Endodermal cell (in vitro differentiated cells): ENCODE measurements around the gene SMIM3. TPM values are rescaled to one million over a fixed set of nuclear protein-coding genes. Genes with fewer than 3 reads are reported as not detected.
"Not testable (repeated sequence)": the region's sequence is repeated elsewhere in the genome, so short reads cannot be mapped to it uniquely, and the experiment has no call there.

Source experiments
- DNase-seq: peaks from one replicate; pipeline ENCODE4 v3.0.0-alpha.2; 2017
- H3K27ac ChIP-seq: 2 replicates; pipeline ENCODE4 v1.5.1; 2013; ENCODE audit warnings: mild to moderate bottlenecking, low read depth, low read length, moderate library complexity
- H3K27me3 ChIP-seq: 2 replicates; pipeline ENCODE4 v1.6.1; 2013; ENCODE audit warnings: mild to moderate bottlenecking, low read length, moderate library complexity; ENCODE audit not compliant: insufficient read depth, control insufficient read depth, poor library complexity, severe bottlenecking
- H3K36me3 ChIP-seq: 2 replicates; pipeline ENCODE4 v1.7.0; 2013; ENCODE audit warnings: mild to moderate bottlenecking, low read length, moderate library complexity; ENCODE audit not compliant: control insufficient read depth, insufficient read depth
- H3K4me1 ChIP-seq: one replicate; pipeline ENCODE4 v1.7.0; 2013; ENCODE audit warnings: low read length; ENCODE audit not compliant: control insufficient read depth, insufficient read depth
- H3K4me3 ChIP-seq: 2 replicates; pipeline ENCODE4 v1.5.1; 2013; ENCODE audit warnings: mild to moderate bottlenecking, low read length, moderate library complexity
- H3K9ac ChIP-seq: 2 replicates; pipeline ENCODE4 v1.6.1; 2013; ENCODE audit warnings: mild to moderate bottlenecking, low read length, moderate library complexity; ENCODE audit not compliant: poor library complexity, severe bottlenecking; ENCODE audit errors: extremely low read depth
- H3K9me3 ChIP-seq: 2 replicates; pipeline ENCODE4 v1.6.1; 2013; ENCODE audit warnings: mild to moderate bottlenecking, low read length, moderate library complexity; ENCODE audit not compliant: control insufficient read depth
- H3K27ac Mint-ChIP-seq: 2 replicates; pipeline ENCODE4 v1.8.0; 2020; ENCODE audit warnings: mixed read lengths
- H3K27me3 Mint-ChIP-seq: 2 replicates; pipeline ENCODE4 v1.8.0; 2021; ENCODE audit warnings: mild to moderate bottlenecking, mixed read lengths; ENCODE audit not compliant: insufficient read depth
- H3K36me3 Mint-ChIP-seq: 2 replicates; pipeline ENCODE4 v1.8.0; 2020; ENCODE audit warnings: low read depth, mixed read lengths
- H3K4me1 Mint-ChIP-seq: 2 replicates; pipeline ENCODE4 v1.8.0; 2020; ENCODE audit warnings: mixed read lengths
- H3K4me3 Mint-ChIP-seq: 2 replicates; pipeline ENCODE4 v1.8.0; 2020; ENCODE audit warnings: mild to moderate bottlenecking, moderate library complexity, mixed read lengths
- H3K9me3 Mint-ChIP-seq: 2 replicates; pipeline ENCODE4 v1.8.0; 2020; ENCODE audit warnings: mild to moderate bottlenecking, mixed read lengths
- CTCF ChIP-seq: fragments of 200-600 bp; sonication (generic); conservative IDR thresholded peaks from 2 replicates; pipeline ENCODE4 v1.5.0; 2021; ENCODE audit warnings: antibody characterized with exemption, mild to moderate bottlenecking
- WGBS, 2 experiments: methylation state at CpG; one replicate each; pipeline versions ENCODE4 v1.1.5 to v1.1.7; 2013; ENCODE audit warnings: missing lambda C conversion rate in 2 of 2, mixed read lengths in 1 of 2; ENCODE audit not compliant: insufficient coverage in 1 of 2, insufficient read length in 1 of 2; 5-methylcytosine and 5-hydroxymethylcytosine counted together
- total RNA-seq, 2 donors: library from RNA; stranded (reverse); fragmentation: NEBNext Ultra II Directional in 1 of 2; extraction: Animal tissue kit (Norgen Biotek cat#: 25700) in 1 of 2; gene quantifications; 2 replicates in 1 of 2; 3 replicates in 1 of 2; pipeline ENCODE4 v1.2.1, GENCODE V29; 2021

The SMIM3 gene
- total RNA-seq, 2 donors from 2014 or later: 6.3 to 9.0 TPM

- H3K4me1 ChIP-seq: peaks cover 4% of the 10 kb centered on the region
- no peak overlapping the region for H3K4me3 ChIP-seq
- no peak overlapping the region for H3K27ac ChIP-seq
- TF ChIP-seq CTCF: no peak
- Mint-ChIP-seq H3K4me1 (peaks cover 22% of the 10 kb centered on the region), H3K9me3 (peaks cover 3% of the 10 kb centered on the region), H3K27ac (no peak overlapping the region), H3K4me3 (no peak overlapping the region), H3K27me3 (no peaks in the 10 kb centered on the region), H3K36me3 (no peaks in the 10 kb centered on the region)
- DNase-seq: no peak
- H3K9ac ChIP-seq: no peak overlapping the region
- H3K9me3 ChIP-seq: no peaks in the 10 kb centered on the region
- no peaks in the 10 kb centered on the region for H3K36me3 ChIP-seq
- no peaks in the 10 kb centered on the region for H3K27me3 ChIP-seq
Observed at GRCh38 chr5:150791536-150791935, 13.0 kb downstream of the SMIM3 start.

- not testable (repeated sequence) for H3K27me3 Mint-ChIP-seq, H3K27ac Mint-ChIP-seq, H3K27ac ChIP-seq, H3K36me3 Mint-ChIP-seq, H3K27me3 ChIP-seq, H3K4me3 Mint-ChIP-seq, DNase-seq, H3K36me3 ChIP-seq, H3K9ac ChIP-seq, H3K4me3 ChIP-seq, H3K9me3 Mint-ChIP-seq, H3K9me3 ChIP-seq, H3K4me1 ChIP-seq
- peaks cover 22% of the 10 kb centered on the region for H3K4me1 Mint-ChIP-seq
- 88 to 89% methylated on average over 1 to 2 of the region's 2 CpGs for WGBS, 2 experiments
Observed at GRCh38 chr5:150793423-150793888, 14.9 kb downstream of the SMIM3 start.

GRCh38 chr5:150794927-150795326, 16.4 kb downstream of the SMIM3 start:
- 87% methylated on average over 2 of the region's 2 CpGs; no CpG with 5 or more reads in 1 of the 2 experiments for WGBS, 2 experiments
- H3K9ac ChIP-seq: no peak overlapping the region
- H3K36me3 ChIP-seq: no peaks in the 10 kb centered on the region
- Mint-ChIP-seq H3K36me3 (no peaks in the 10 kb centered on the region), H3K27ac (no peak overlapping the region), H3K4me1 (peaks cover 12% of the 10 kb centered on the region), H3K9me3 (no peaks in the 10 kb centered on the region), H3K27me3 (no peaks in the 10 kb centered on the region), H3K4me3 (no peak overlapping the region)
- no peaks in the 10 kb centered on the region for H3K9me3 ChIP-seq
- no peak for DNase-seq
- no peak for TF ChIP-seq CTCF
- H3K27ac ChIP-seq: no peak overlapping the region
- H3K4me1 ChIP-seq: peaks cover 4% of the 10 kb centered on the region
- no peak overlapping the region for H3K4me3 ChIP-seq
- no peaks in the 10 kb centered on the region for H3K27me3 ChIP-seq

- peaks cover 7% of the 10 kb centered on the region for H3K4me1 Mint-ChIP-seq
- no peaks in the 10 kb centered on the region for H3K9me3 Mint-ChIP-seq
- H3K36me3 Mint-ChIP-seq: no peaks in the 10 kb centered on the region
- DNase-seq: no peak
- no peak for TF ChIP-seq CTCF
- Histone ChIP-seq H3K9me3 (no peaks in the 10 kb centered on the region), H3K4me3 (no peak overlapping the region), H3K27me3 (no peaks in the 10 kb centered on the region), H3K36me3 (no peaks in the 10 kb centered on the region), H3K27ac (no peak overlapping the region), H3K9ac (no peak overlapping the region), H3K4me1 (no peaks in the 10 kb centered on the region)
- H3K4me3 Mint-ChIP-seq: no peak overlapping the region
- H3K27me3 Mint-ChIP-seq: no peaks in the 10 kb centered on the region
- H3K27ac Mint-ChIP-seq: no peak overlapping the region
- 100% methylated on average over 2 of the region's 2 CpGs for WGBS, 2 experiments
Observed at GRCh38 chr5:150797384-150797783, 18.8 kb downstream of the SMIM3 start.
